Measurements from ENCODE around the gene PDGFA. TPM values are rescaled to one million over a fixed set of nuclear protein-coding genes. Genes with fewer than 3 reads are reported as not detected.

Gene PDGFA
- total RNA-seq, 2 donors from 2014 or later: 175 to 219 TPM

GRCh38 chr7:460374-461116, 59.1 kb downstream of the PDGFA start:
- Histone ChIP-seq H3K4me3 (no peak overlapping the region), H3K4me1 (ENCODE audit: control insufficient read depth in 1 of 2, low read depth in 2 of 2) (peaks cover 6 to 25% of the 10 kb centered on the region in 2 donors), H3K27me3 (replicated peaks; ENCODE audit: insufficient read depth) (no peaks in the 10 kb centered on the region), H3K9me3 (no peaks in the 10 kb centered on the region), H3K27ac (peak overlapping the region in 1 of 2 donors; percentile 1), H3K36me3 (no peaks in the 10 kb centered on the region)
- DNase-seq (ENCODE audit: low spot score) (no peak), ATAC-seq (ENCODE audit: insufficient number of reproducible peaks, low FRiP score, low read depth) (peak; percentile 50)
- TF ChIP-seq CTCF (IDR thresholded peaks at IDR 0.05): no peak

GRCh38 chr7:459584-460373, 59.9 kb downstream of the PDGFA start:
- Histone ChIP-seq H3K4me3 (no peak overlapping the region), H3K36me3 (no peaks in the 10 kb centered on the region), H3K9me3 (no peaks in the 10 kb centered on the region), H3K27ac (peak overlapping the region in 1 of 2 donors; percentile 1), H3K4me1 (ENCODE audit: control insufficient read depth in 1 of 2, low read depth in 2 of 2) (peaks cover 12 to 32% of the 10 kb centered on the region in 2 donors), H3K27me3 (replicated peaks; ENCODE audit: insufficient read depth) (no peaks in the 10 kb centered on the region)
- no peak for TF ChIP-seq CTCF (IDR thresholded peaks at IDR 0.05)
- DNase-seq (ENCODE audit: low spot score) (no peak), ATAC-seq (ENCODE audit: insufficient number of reproducible peaks, low FRiP score, low read depth) (no peak)

- Histone ChIP-seq H3K4me1 (ENCODE audit: control insufficient read depth in 1 of 2, low read depth in 2 of 2) (peaks cover 12 to 32% of the 10 kb centered on the region in 2 donors), H3K27me3 (replicated peaks; ENCODE audit: insufficient read depth) (no peaks in the 10 kb centered on the region), H3K36me3 (no peaks in the 10 kb centered on the region), H3K4me3 (no peak overlapping the region), H3K9me3 (no peaks in the 10 kb centered on the region), H3K27ac (no peak overlapping the region)
- DNase-seq (ENCODE audit: low spot score) (no peak), ATAC-seq (ENCODE audit: insufficient number of reproducible peaks, low FRiP score, low read depth) (no peak)
- no peak for TF ChIP-seq CTCF (IDR thresholded peaks at IDR 0.05)
Measured at GRCh38 chr7:458511-459245, 61.0 kb downstream of the PDGFA start.

GRCh38 chr7:457814-458510, 61.7 kb downstream of the PDGFA start:
- Histone ChIP-seq H3K4me1 (ENCODE audit: control insufficient read depth in 1 of 2, low read depth in 2 of 2) (peaks cover 12 to 36% of the 10 kb centered on the region in 2 donors), H3K27ac (no peak overlapping the region), H3K4me3 (no peak overlapping the region), H3K36me3 (no peaks in the 10 kb centered on the region), H3K27me3 (replicated peaks; ENCODE audit: insufficient read depth) (peaks cover 2% of the 10 kb centered on the region), H3K9me3 (no peaks in the 10 kb centered on the region)
- no peak for ATAC-seq (ENCODE audit: insufficient number of reproducible peaks, low FRiP score, low read depth)
- DNase-seq (ENCODE audit: low spot score): no peak
- no peak for TF ChIP-seq CTCF (IDR thresholded peaks at IDR 0.05)
